Measurements from ENCODE around the gene CHMP2A. TPM values are rescaled to one million over a fixed set of nuclear protein-coding genes. Genes with fewer than 3 reads are reported as not detected.

The CHMP2A gene
- total and polyA plus RNA-seq, 2 of the 4 experiments (the other 2 are of a cell fraction) = 105 to 183 TPM

DNA sequence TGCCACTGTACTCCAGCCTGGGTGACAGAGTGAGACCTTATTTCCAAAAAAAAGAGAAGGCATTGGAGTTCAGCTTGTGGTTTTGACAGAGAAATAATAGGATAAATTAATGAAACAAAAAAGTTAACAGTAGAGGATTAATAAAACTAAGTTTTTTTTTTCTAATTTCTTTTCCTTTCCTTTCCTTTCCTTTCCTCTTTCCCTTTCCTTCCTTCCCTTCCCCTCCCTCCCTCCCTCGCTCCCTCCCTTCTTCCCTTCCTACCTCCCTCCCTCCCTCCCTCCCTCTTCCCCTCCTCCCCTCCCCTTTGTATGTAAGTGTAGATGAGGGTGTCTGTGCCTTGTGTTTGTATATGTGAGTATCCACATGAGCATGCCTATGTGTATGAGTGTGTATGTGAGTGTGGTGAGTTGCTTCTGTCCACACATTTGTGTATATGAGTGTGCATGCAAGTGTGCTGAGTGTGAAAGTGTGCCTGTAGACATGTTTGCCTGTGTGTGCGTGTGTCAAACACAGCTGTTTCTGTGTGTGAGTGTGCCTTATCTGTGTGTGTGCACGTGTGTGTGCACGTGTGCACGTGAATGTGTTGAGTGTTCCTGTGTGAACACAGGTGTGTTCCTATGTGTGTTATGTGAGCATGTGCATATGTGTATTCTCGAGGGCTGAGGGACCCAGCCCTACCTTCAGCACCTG, 30.7 kb upstream of the CHMP2A start:
- POLR2A ChIA-PET (ENCODE audit: unreplicated experiment) = no interaction called here
- H2BK15ac ChIP-seq (ENCODE audit: low read depth, low read length) = peak overlapping the region; percentile 43; the same call in 2 of the 3 replicates
- H4K8ac ChIP-seq (ENCODE audit: low read depth in 2 of 2, low read length in 2 of 2) = peak overlapping the region in 1 of 2 experiments; percentile 63; a peak in 2 of 4 replicates
- no peaks in the 10 kb centered on the region for H3K9me3 ChIP-seq (ENCODE audit: control insufficient read depth, insufficient read depth, low read length)
- H4K91ac ChIP-seq (ENCODE audit: insufficient read depth, low read depth, low read length) = peak overlapping the region; percentile 73
- peaks cover 12 to 56% of the 10 kb centered on the region in 2 experiments for H3K79me1 ChIP-seq (ENCODE audit: low read depth in 1 of 2, low read length in 2 of 2)
- in situ Hi-C loops (cut with MboI; ENCODE audit: low sequenced_read_pairs) = no loop called here
- H2BK20ac ChIP-seq (ENCODE audit: low read depth, low read length) = peak overlapping the region; percentile 74; the same call in 1 of the 2 replicates
- H2AK9ac ChIP-seq (replicated peaks; ENCODE audit: low read depth, low read length, poor library complexity) = no peak overlapping the region
- H2BK120ac ChIP-seq (ENCODE audit: low read depth, low read length) = peak overlapping the region; percentile 71
- no peak overlapping the region for H2AFZ ChIP-seq (replicated peaks; ENCODE audit: low read length, poor library complexity)
- H4K5ac ChIP-seq (ENCODE audit: low read depth, low read length) = peak overlapping the region; percentile 9; the same call in 1 of the 2 replicates
- H3K4ac ChIP-seq (ENCODE audit: low read depth, low read length) = peak overlapping the region; percentile 71
- no peak overlapping the region for H3K56ac ChIP-seq (ENCODE audit: extremely low read depth, insufficient read depth, low read length)
- H3K4me1 ChIP-seq (ENCODE audit: control insufficient read depth, insufficient read depth, low read length) = peaks cover 19% of the 10 kb centered on the region
- ATAC-seq (ENCODE audit: low read depth) (no peak), DNase-seq (peak; percentile 28)
- intact Hi-C loops (cut with micrococcal nuclease) = no loop called here
- peak overlapping the region; percentile 44 for H3K23ac ChIP-seq (ENCODE audit: low read depth, low read length)
- CTCF ChIA-PET = no interaction called here
- peak overlapping the region; percentile 28 for H3K18ac ChIP-seq (ENCODE audit: low read depth, low read length)
- no peak overlapping the region for H3K4me3 ChIP-seq (ENCODE audit: insufficient read depth, low read depth, low read length)
- no peak overlapping the region for H3K9ac ChIP-seq (ENCODE audit: low read depth, low read length)
- no peak for TF ChIP-seq CEBPB (IDR thresholded peaks at IDR 0.05; ENCODE audit: low read depth, low read length)
- no peak for TF ChIP-seq MXI1 (IDR thresholded peaks at IDR 0.05; ENCODE audit: borderline replicate concordance, low read depth, low read length)
- no peak for TF ChIP-seq BHLHE40 (IDR thresholded peaks at IDR 0.05; ENCODE audit: low read depth, low read length)
- TF ChIP-seq, protein P1, sequence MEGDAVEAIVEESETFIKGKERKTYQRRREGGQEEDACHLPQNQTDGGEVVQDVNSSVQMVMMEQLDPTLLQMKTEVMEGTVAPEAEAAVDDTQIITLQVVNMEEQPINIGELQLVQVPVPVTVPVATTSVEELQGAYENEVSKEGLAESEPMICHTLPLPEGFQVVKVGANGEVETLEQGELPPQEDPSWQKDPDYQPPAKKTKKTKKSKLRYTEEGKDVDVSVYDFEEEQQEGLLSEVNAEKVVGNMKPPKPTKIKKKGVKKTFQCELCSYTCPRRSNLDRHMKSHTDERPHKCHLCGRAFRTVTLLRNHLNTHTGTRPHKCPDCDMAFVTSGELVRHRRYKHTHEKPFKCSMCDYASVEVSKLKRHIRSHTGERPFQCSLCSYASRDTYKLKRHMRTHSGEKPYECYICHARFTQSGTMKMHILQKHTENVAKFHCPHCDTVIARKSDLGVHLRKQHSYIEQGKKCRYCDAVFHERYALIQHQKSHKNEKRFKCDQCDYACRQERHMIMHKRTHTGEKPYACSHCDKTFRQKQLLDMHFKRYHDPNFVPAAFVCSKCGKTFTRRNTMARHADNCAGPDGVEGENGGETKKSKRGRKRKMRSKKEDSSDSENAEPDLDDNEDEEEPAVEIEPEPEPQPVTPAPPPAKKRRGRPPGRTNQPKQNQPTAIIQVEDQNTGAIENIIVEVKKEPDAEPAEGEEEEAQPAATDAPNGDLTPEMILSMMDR (conservative IDR thresholded peaks at IDR 0.05; ENCODE audit: low read depth, low read length) = no peak
- TF ChIP-seq, protein P2, sequence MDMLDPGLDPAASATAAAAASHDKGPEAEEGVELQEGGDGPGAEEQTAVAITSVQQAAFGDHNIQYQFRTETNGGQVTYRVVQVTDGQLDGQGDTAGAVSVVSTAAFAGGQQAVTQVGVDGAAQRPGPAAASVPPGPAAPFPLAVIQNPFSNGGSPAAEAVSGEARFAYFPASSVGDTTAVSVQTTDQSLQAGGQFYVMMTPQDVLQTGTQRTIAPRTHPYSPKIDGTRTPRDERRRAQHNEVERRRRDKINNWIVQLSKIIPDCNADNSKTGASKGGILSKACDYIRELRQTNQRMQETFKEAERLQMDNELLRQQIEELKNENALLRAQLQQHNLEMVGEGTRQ (IDR thresholded peaks at IDR 0.05; ENCODE audit: low read depth, low read length) = no peak
- TF ChIP-seq CHD1 (IDR thresholded peaks at IDR 0.05; ENCODE audit: low read depth, low read length) = no peak
- no peak for TF ChIP-seq RFX5 (IDR thresholded peaks at IDR 0.05; ENCODE audit: low read depth, low read length)
- TF ChIP-seq, protein P3, sequence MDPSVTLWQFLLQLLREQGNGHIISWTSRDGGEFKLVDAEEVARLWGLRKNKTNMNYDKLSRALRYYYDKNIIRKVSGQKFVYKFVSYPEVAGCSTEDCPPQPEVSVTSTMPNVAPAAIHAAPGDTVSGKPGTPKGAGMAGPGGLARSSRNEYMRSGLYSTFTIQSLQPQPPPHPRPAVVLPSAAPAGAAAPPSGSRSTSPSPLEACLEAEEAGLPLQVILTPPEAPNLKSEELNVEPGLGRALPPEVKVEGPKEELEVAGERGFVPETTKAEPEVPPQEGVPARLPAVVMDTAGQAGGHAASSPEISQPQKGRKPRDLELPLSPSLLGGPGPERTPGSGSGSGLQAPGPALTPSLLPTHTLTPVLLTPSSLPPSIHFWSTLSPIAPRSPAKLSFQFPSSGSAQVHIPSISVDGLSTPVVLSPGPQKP (IDR thresholded peaks at IDR 0.05; ENCODE audit: borderline replicate concordance, low read depth, low read length) = no peak
- H2BK5ac ChIP-seq (ENCODE audit: low read depth, low read length, poor library complexity, severe bottlenecking) = peak overlapping the region; percentile 88
- H3K27ac ChIP-seq (ENCODE audit: insufficient read depth, low read length) = peak overlapping the region; percentile 77; the same call in 1 of the 2 replicates
- H3K27me3 ChIP-seq (ENCODE audit: control insufficient read depth, insufficient read depth, low read length) = no peaks in the 10 kb centered on the region
- peak overlapping the region; percentile 60 for H3K14ac ChIP-seq (replicated peaks; ENCODE audit: low read depth, low read length)
- dilution Hi-C loops (cut with HindIII; ENCODE audit: low sequenced_read_pairs, unreplicated experiment) = no loop called here
- H2AK5ac ChIP-seq (ENCODE audit: low read depth, low read length) = peak overlapping the region; percentile 95; the same call in 1 of the 2 replicates
- BruUV-seq (replicated peaks) = no TSS peak
- peaks cover 26% of the 10 kb centered on the region for H3K9me1 ChIP-seq (ENCODE audit: insufficient read depth, low read length)
- 89% methylated on average over 4 of the region's 6 CpGs; no CpG with 5 or more reads in 1 of the 2 experiments for whole genome bisulfite sequencing, 2 experiments (ENCODE audit: extremely low coverage in 2 of 2, insufficient read length in 1 of 2)
- peaks cover 13% of the 10 kb centered on the region for H3K36me3 ChIP-seq (ENCODE audit: control insufficient read depth, insufficient read depth, low read length)
- no peak overlapping the region for H3K4me2 ChIP-seq (ENCODE audit: low read depth, low read length)
- peaks cover 19% of the 10 kb centered on the region for H4K20me1 ChIP-seq (ENCODE audit: insufficient read depth, low read length)
